SU-DHL-6 (cell line): ENCODE measurements around the gene DCAF17.
A peak's percentile ranks its signal among the peaks of the same experiment; 100 is the strongest.

Experiments used
- H2AFZ ChIP-seq: fragments of 200-600 bp; sonication (generic); 2 replicates; pipeline ENCODE4 v1.6.1; 2014; ENCODE audit warnings: low read depth, mild to moderate bottlenecking, moderate library complexity, mixed read lengths, antibody characterized with exemption, low read length; ENCODE audit not compliant: severe bottlenecking
- H3F3A ChIP-seq: fragments of 200-600 bp; shearing (Covaris generic); 2 replicates; pipeline ENCODE4 v1.6.0; 2016; ENCODE audit warnings: antibody characterized with exemption, mild to moderate bottlenecking; ENCODE audit not compliant: insufficient read depth
- H3K27ac ChIP-seq: fragments of 200-600 bp; sonication (generic); 2 replicates; pipeline ENCODE4 v1.5.1; 2016; ENCODE audit warnings: low read depth, mild to moderate bottlenecking, low read length, moderate library complexity, mixed read lengths
- H3K27me3 ChIP-seq: fragments of 200-600 bp; sonication (generic), shearing (Covaris generic); 2 replicates; pipeline ENCODE4 v1.6.0; 2014; ENCODE audit warnings: mild to moderate bottlenecking, low read length
- H3K36me3 ChIP-seq: fragments of 200-600 bp; sonication (generic); 2 replicates; pipeline ENCODE4 v1.6.1; 2014; ENCODE audit warnings: mild to moderate bottlenecking, low read length, mixed read lengths
- H3K4me2 ChIP-seq: fragments of 300-600, 200-600 bp; shearing (Covaris generic), sonication (generic); 2 replicates; pipeline ENCODE4 v1.6.0; 2014; ENCODE audit warnings: low read length, low read depth, mild to moderate bottlenecking; ENCODE audit not compliant: poor library complexity, severe bottlenecking
- H3K4me3 ChIP-seq: fragments of 200-600 bp; sonication (generic); 2 replicates; pipeline ENCODE4 v1.5.1; 2014; ENCODE audit warnings: antibody characterized with exemption, low read length, mild to moderate bottlenecking, mixed read lengths; ENCODE audit not compliant: insufficient read depth, poor library complexity, severe bottlenecking
- H3K79me2 ChIP-seq: fragments of 200-600 bp; sonication (generic); 2 replicates; pipeline ENCODE4 v1.6.1; 2014; ENCODE audit warnings: mild to moderate bottlenecking, low read length, moderate library complexity; ENCODE audit not compliant: insufficient read depth
- H3K9ac ChIP-seq: fragments of 200-600 bp; sonication (generic); 2 replicates; pipeline ENCODE4 v1.7.0; 2014; ENCODE audit warnings: mild to moderate bottlenecking, low read length
- H3K9me2 ChIP-seq: fragments of 200-600 bp; sonication (generic); replicated peaks from 2 replicates; pipeline ENCODE4 v1.6.1; 2014; ENCODE audit warnings: low read length; ENCODE audit not compliant: insufficient read depth
- H3K9me3 ChIP-seq: fragments of 200-600 bp; sonication (generic); 2 replicates; pipeline ENCODE4 v1.6.1; 2014; ENCODE audit warnings: low read length, mixed read lengths; ENCODE audit not compliant: insufficient read depth
- H4K20me1 ChIP-seq: fragments of 200-600 bp; sonication (generic); 2 replicates; pipeline ENCODE4 v1.6.1; 2014; ENCODE audit warnings: low read depth, mild to moderate bottlenecking, antibody characterized with exemption, low read length, moderate library complexity, mixed read lengths
- EZH2phosphoT487 ChIP-seq: fragments of 200-600 bp; sonication (generic), shearing (Covaris generic); conservative IDR thresholded peaks from 2 replicates; pipeline ENCODE4 v1.6.1; 2018; ENCODE audit warnings: mild to moderate bottlenecking, antibody characterized with exemption, low read length, moderate library complexity, mixed read lengths
- TF ChIP-seq, protein P1 (sequence below): fragments of 200-600 bp; sonication (generic); IDR thresholded peaks from one replicate; pipeline ENCODE4 v1.5.1; 2017; ENCODE audit warnings: antibody characterized with exemption, mild to moderate bottlenecking, low read length, moderate library complexity; ENCODE audit not compliant: insufficient read depth, poor library complexity, severe bottlenecking

The DCAF17 gene

DNA sequence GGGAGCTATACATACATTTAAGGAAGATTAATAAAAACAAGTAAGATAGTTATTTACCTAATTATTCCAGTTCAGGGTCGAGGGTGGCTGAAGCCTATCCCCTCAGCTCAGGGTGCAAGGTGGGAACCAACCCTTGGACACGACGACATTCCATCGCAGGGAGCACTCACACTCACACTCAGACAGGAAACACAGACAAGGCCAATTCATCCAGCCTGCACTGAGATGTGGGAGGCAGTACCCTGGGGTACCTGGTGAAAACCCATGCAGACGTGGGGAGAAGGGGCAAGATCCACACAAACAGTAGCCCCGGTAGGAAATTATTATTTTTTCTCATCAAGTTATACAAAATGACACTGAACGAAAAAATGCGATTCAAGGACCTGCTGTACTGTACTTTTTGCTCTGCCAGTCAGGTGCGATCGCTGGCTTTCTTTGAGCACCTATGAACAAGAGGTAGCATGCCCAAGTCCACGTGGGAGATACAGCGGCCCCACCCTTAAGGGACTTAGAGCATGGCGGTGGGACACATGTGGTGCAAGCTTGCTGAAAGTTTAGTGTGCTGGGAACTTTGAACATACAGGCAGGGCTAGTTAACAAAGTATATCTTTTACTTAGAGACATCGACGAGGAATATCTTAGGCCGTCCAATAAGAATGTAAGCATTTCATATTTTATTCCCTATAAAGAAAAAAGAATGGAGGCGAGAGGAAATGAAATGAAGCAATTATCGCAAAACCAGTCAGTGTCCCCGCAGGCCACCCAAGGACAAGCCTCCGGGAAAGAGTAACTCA, 860 bp upstream of the DCAF17 start:
- Histone ChIP-seq H3F3A (peaks cover 29% of the 10 kb centered on the region), H3K27ac (peak overlapping the region; percentile 93), H3K4me2 (peak overlapping the region; percentile 95), H3K36me3 (peaks cover 34% of the 10 kb centered on the region), H3K27me3 (no peaks in the 10 kb centered on the region), H4K20me1 (no peaks in the 10 kb centered on the region), H3K9me3 (peaks cover 16% of the 10 kb centered on the region), H3K4me3 (peak overlapping the region; percentile 72), H3K9me2 (no peaks in the 10 kb centered on the region), H3K79me2 (peaks cover 71% of the 10 kb centered on the region), H2AFZ (peak overlapping the region; percentile 65), H3K9ac (peak overlapping the region; percentile 82)
- no peak for TF ChIP-seq EZH2phosphoT487
- TF ChIP-seq, protein P1, sequence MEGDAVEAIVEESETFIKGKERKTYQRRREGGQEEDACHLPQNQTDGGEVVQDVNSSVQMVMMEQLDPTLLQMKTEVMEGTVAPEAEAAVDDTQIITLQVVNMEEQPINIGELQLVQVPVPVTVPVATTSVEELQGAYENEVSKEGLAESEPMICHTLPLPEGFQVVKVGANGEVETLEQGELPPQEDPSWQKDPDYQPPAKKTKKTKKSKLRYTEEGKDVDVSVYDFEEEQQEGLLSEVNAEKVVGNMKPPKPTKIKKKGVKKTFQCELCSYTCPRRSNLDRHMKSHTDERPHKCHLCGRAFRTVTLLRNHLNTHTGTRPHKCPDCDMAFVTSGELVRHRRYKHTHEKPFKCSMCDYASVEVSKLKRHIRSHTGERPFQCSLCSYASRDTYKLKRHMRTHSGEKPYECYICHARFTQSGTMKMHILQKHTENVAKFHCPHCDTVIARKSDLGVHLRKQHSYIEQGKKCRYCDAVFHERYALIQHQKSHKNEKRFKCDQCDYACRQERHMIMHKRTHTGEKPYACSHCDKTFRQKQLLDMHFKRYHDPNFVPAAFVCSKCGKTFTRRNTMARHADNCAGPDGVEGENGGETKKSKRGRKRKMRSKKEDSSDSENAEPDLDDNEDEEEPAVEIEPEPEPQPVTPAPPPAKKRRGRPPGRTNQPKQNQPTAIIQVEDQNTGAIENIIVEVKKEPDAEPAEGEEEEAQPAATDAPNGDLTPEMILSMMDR, result no peak

DNA sequence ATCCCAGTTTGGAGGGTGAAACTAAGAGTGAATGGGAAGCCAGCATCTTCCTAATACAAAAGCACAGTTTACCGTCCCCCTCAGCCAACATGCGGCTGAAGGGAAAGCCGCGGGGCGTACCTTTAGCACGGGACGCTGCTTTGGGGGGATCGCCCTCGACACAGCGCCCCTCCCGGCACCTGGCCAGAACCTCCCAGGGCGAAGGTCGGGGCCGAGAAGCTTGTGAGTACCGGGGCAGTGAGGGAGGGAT, 338 bp upstream of the DCAF17 start, which contains the start of gene METTL8:
TSS of gene METTL8 (minus strand) at position 228 of the 250 bp plus-strand sequence. CDS start 41,805 bp downstream, outside the sequence.
- Histone ChIP-seq H4K20me1 (no peaks in the 10 kb centered on the region), H3K4me3 (peak within 1 kb of the TSS; percentile 75), H2AFZ (peak within 1 kb of the TSS; percentile 65), H3K9me3 (peaks cover 16% of the 10 kb centered on the region), H3K9me2 (no peaks in the 10 kb centered on the region), H3K79me2 (peaks cover 71% of the 10 kb centered on the region), H3F3A (peaks cover 29% of the 10 kb centered on the region), H3K27me3 (no peaks in the 10 kb centered on the region), H3K4me2 (peak within 1 kb of the TSS; percentile 95), H3K9ac (peak within 1 kb of the TSS; percentile 91), H3K27ac (peak within 1 kb of the TSS; percentile 93), H3K36me3 (peaks cover 38% of the 10 kb centered on the region)
- no peak for TF ChIP-seq EZH2phosphoT487
- TF ChIP-seq, protein P1, result peak; percentile 90

DNA sequence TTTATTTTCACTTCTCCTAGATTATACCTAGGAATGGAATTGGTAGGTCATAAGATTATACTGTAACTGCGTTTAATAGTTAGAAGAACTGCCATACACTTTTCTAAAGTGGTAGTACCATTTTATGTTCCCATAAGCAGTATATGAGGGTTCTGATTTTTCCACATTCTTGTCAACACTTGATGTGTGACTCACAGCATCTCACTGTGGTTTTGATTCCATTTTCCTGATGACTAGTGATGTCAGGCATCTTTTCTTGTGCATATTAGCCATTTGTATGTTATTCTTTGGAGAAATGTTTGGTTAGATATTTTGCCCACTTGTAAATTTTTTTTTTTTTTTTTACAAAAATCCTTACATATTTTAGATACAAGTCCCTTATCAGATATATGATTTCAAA, 2.3 kb downstream of the DCAF17 start:
- Histone ChIP-seq H3F3A (peaks cover 29% of the 10 kb centered on the region), H3K27ac (no peak overlapping the region), H2AFZ (no peak overlapping the region), H3K9ac (no peak overlapping the region), H3K9me2 (no peaks in the 10 kb centered on the region), H3K79me2 (peaks cover 66% of the 10 kb centered on the region), H3K36me3 (peaks cover 26% of the 10 kb centered on the region), H3K27me3 (no peaks in the 10 kb centered on the region), H3K9me3 (peaks cover 7% of the 10 kb centered on the region; the same call in 1 of the 2 replicates), H4K20me1 (no peaks in the 10 kb centered on the region), H3K4me3 (no peak overlapping the region), H3K4me2 (peak overlapping the region; percentile 95)
- no peak for TF ChIP-seq EZH2phosphoT487
- TF ChIP-seq, protein P1, result no peak
